Effector CD8-positive, alpha-beta T cell (primary cell): ENCODE measurements around the gene GNB4.

Source experiments
- DNase-seq: peaks from one replicate; lab custom pipeline; 2025; lab: John Stamatoyannopoulos, UW

GNB4 gene

GRCh38 chr3:179436517-179436916, 14.8 kb downstream of the GNB4 start:
- no peak for DNase-seq

- no peak for DNase-seq
Observed at GRCh38 chr3:179432451-179432850, 18.8 kb downstream of the GNB4 start.

- no peak for DNase-seq
Observed at GRCh38 chr3:179432021-179432420, 19.2 kb downstream of the GNB4 start.

- DNase-seq, result no peak
Observed at GRCh38 chr3:179430277-179430870, 20.9 kb downstream of the GNB4 start.

GRCh38 chr3:179428876-179429548, 22.3 kb downstream of the GNB4 start:
- no peak for DNase-seq

GRCh38 chr3:179425075-179425474, 26.2 kb downstream of the GNB4 start:
- DNase-seq, result no peak

GRCh38 chr3:179421500-179421899, 29.8 kb downstream of the GNB4 start:
- no peak for DNase-seq

- no peak for DNase-seq
Observed at GRCh38 chr3:179418610-179419009, 32.7 kb downstream of the GNB4 start.

- DNase-seq, result no peak
Observed at GRCh38 chr3:179416681-179417080, 34.6 kb downstream of the GNB4 start.

GRCh38 chr3:179415377-179415776, 35.9 kb downstream of the GNB4 start:
- no peak for DNase-seq

- no peak for DNase-seq
Observed at GRCh38 chr3:179414804-179415203, 36.5 kb downstream of the GNB4 start.

- DNase-seq, result no peak
Observed at GRCh38 chr3:179410999-179411398, 40.3 kb downstream of the GNB4 start.

GRCh38 chr3:179410331-179410730, 40.9 kb downstream of the GNB4 start:
- no peak for DNase-seq

GRCh38 chr3:179404307-179404706, 47.0 kb downstream of the GNB4 start:
- DNase-seq, result no peak

GRCh38 chr3:179402963-179403362, 48.3 kb downstream of the GNB4 start:
- DNase-seq, result no peak

GRCh38 chr3:179401561-179401960, 49.7 kb downstream of the GNB4 start:
- DNase-seq, result no peak

- no peak for DNase-seq
Observed at GRCh38 chr3:179398574-179399231, 52.6 kb downstream of the GNB4 start.

GRCh38 chr3:179391906-179392305, 59.4 kb downstream of the GNB4 start:
- no peak for DNase-seq

- DNase-seq, result no peak
Observed at GRCh38 chr3:179376474-179376873, 74.8 kb downstream of the GNB4 start.

GRCh38 chr3:179375091-179375999, 75.9 kb downstream of the GNB4 start:
- DNase-seq, result no peak

- DNase-seq, result no peak
Observed at GRCh38 chr3:179373938-179374337, 77.3 kb downstream of the GNB4 start.

- no peak for DNase-seq
Observed at GRCh38 chr3:179369621-179370020, 81.6 kb downstream of the GNB4 start.
